ENCODE data around the gene CLASP1.
"Not testable (repeated sequence)": the region's sequence is repeated elsewhere in the genome, so short reads cannot be mapped to it uniquely, and the experiment has no call there.

Gene CLASP1

GRCh38 chr2:121386707-121387106 is 262.6 kb downstream of the CLASP1 start:
- H3K4me1 Mint-ChIP-seq (ENCODE audit: low read depth) = no peaks in the 10 kb centered on the region
- H3K9me3 Mint-ChIP-seq (ENCODE audit: low read depth) = no peaks in the 10 kb centered on the region
- no peaks in the 10 kb centered on the region for H3K27me3 Mint-ChIP-seq
- no peak overlapping the region for H3K4me3 Mint-ChIP-seq
- no peak overlapping the region for H3K27ac Mint-ChIP-seq
- H3K36me3 Mint-ChIP-seq = peaks cover 13% of the 10 kb centered on the region

GRCh38 chr2:121386102-121386501 is 263.2 kb downstream of the CLASP1 start:
- no peaks in the 10 kb centered on the region for H3K9me3 Mint-ChIP-seq (ENCODE audit: low read depth)
- no peaks in the 10 kb centered on the region for H3K27me3 Mint-ChIP-seq
- H3K4me3 Mint-ChIP-seq = no peak overlapping the region
- peaks cover 10% of the 10 kb centered on the region for H3K36me3 Mint-ChIP-seq
- no peak overlapping the region for H3K27ac Mint-ChIP-seq
- H3K4me1 Mint-ChIP-seq (ENCODE audit: low read depth) = no peaks in the 10 kb centered on the region

- H3K4me1 Mint-ChIP-seq (ENCODE audit: low read depth) = no peaks in the 10 kb centered on the region
- H3K27me3 Mint-ChIP-seq = no peaks in the 10 kb centered on the region
- peaks cover 14% of the 10 kb centered on the region for H3K36me3 Mint-ChIP-seq
- H3K27ac Mint-ChIP-seq = no peak overlapping the region
- H3K9me3 Mint-ChIP-seq (ENCODE audit: low read depth) = no peaks in the 10 kb centered on the region
- no peak overlapping the region for H3K4me3 Mint-ChIP-seq
Observed at GRCh38 chr2:121382744-121383143, 266.5 kb downstream of the CLASP1 start.

GRCh38 chr2:121377646-121378045 is 271.6 kb downstream of the CLASP1 start:
- peak overlapping the region; percentile 28 for H3K27ac Mint-ChIP-seq
- no peaks in the 10 kb centered on the region for H3K9me3 Mint-ChIP-seq (ENCODE audit: low read depth)
- no peaks in the 10 kb centered on the region for H3K4me1 Mint-ChIP-seq (ENCODE audit: low read depth)
- H3K4me3 Mint-ChIP-seq = no peak overlapping the region
- H3K27me3 Mint-ChIP-seq = no peaks in the 10 kb centered on the region
- peaks cover 24% of the 10 kb centered on the region for H3K36me3 Mint-ChIP-seq

GRCh38 chr2:121376535-121377250 is 272.6 kb downstream of the CLASP1 start:
- Mint-ChIP-seq H3K36me3 (peaks cover 20% of the 10 kb centered on the region), H3K9me3 (ENCODE audit: low read depth) (no peaks in the 10 kb centered on the region), H3K27ac (no peak overlapping the region), H3K27me3 (no peaks in the 10 kb centered on the region), H3K4me3 (no peak overlapping the region), H3K4me1 (ENCODE audit: low read depth) (no peaks in the 10 kb centered on the region)

GRCh38 chr2:121375621-121376159 is 273.6 kb downstream of the CLASP1 start:
- Mint-ChIP-seq H3K27ac (no peak overlapping the region), H3K4me1 (ENCODE audit: low read depth) (no peaks in the 10 kb centered on the region), H3K9me3 (ENCODE audit: low read depth) (no peaks in the 10 kb centered on the region), H3K27me3 (no peaks in the 10 kb centered on the region), H3K4me3 (no peak overlapping the region), H3K36me3 (peaks cover 20% of the 10 kb centered on the region)

GRCh38 chr2:121374412-121375075 is 274.7 kb downstream of the CLASP1 start:
- not testable (repeated sequence) for H3K4me1 Mint-ChIP-seq (ENCODE audit: low read depth); H3K27me3 Mint-ChIP-seq; H3K27ac Mint-ChIP-seq; H3K4me3 Mint-ChIP-seq; H3K9me3 Mint-ChIP-seq (ENCODE audit: low read depth)
- peaks cover 20% of the 10 kb centered on the region for H3K36me3 Mint-ChIP-seq

GRCh38 chr2:121372721-121373353 is 276.4 kb downstream of the CLASP1 start:
- Mint-ChIP-seq H3K4me3 (no peak overlapping the region), H3K27ac (no peak overlapping the region), H3K27me3 (no peaks in the 10 kb centered on the region), H3K9me3 (ENCODE audit: low read depth) (no peaks in the 10 kb centered on the region), H3K36me3 (peaks cover 16% of the 10 kb centered on the region), H3K4me1 (ENCODE audit: low read depth) (no peaks in the 10 kb centered on the region)

GRCh38 chr2:121372082-121372481 is 277.2 kb downstream of the CLASP1 start:
- Mint-ChIP-seq H3K27ac (no peak overlapping the region), H3K4me1 (ENCODE audit: low read depth) (no peaks in the 10 kb centered on the region), H3K9me3 (ENCODE audit: low read depth) (no peaks in the 10 kb centered on the region), H3K4me3 (no peak overlapping the region), H3K27me3 (no peaks in the 10 kb centered on the region), H3K36me3 (peaks cover 14% of the 10 kb centered on the region)

GRCh38 chr2:121368836-121369235 is 280.4 kb downstream of the CLASP1 start:
- Mint-ChIP-seq H3K9me3 (ENCODE audit: low read depth) (no peaks in the 10 kb centered on the region), H3K36me3 (peaks cover 7% of the 10 kb centered on the region), H3K27ac (no peak overlapping the region), H3K27me3 (no peaks in the 10 kb centered on the region), H3K4me1 (ENCODE audit: low read depth) (no peaks in the 10 kb centered on the region), H3K4me3 (no peak overlapping the region)

GRCh38 chr2:121368155-121368554 is 281.1 kb downstream of the CLASP1 start:
- Mint-ChIP-seq H3K36me3 (peaks cover 3% of the 10 kb centered on the region), H3K9me3 (ENCODE audit: low read depth) (no peaks in the 10 kb centered on the region), H3K4me3 (no peak overlapping the region), H3K4me1 (ENCODE audit: low read depth) (no peaks in the 10 kb centered on the region), H3K27me3 (no peaks in the 10 kb centered on the region), H3K27ac (no peak overlapping the region)

GRCh38 chr2:121367246-121367900 is 281.9 kb downstream of the CLASP1 start:
- no peak overlapping the region for H3K4me3 Mint-ChIP-seq
- no peaks in the 10 kb centered on the region for H3K4me1 Mint-ChIP-seq (ENCODE audit: low read depth)
- peaks cover 3% of the 10 kb centered on the region for H3K36me3 Mint-ChIP-seq
- no peaks in the 10 kb centered on the region for H3K9me3 Mint-ChIP-seq (ENCODE audit: low read depth)
- H3K27ac Mint-ChIP-seq = no peak overlapping the region
- no peaks in the 10 kb centered on the region for H3K27me3 Mint-ChIP-seq

- Mint-ChIP-seq H3K4me1 (ENCODE audit: low read depth) (no peaks in the 10 kb centered on the region), H3K9me3 (ENCODE audit: low read depth) (no peaks in the 10 kb centered on the region), H3K27ac (no peak overlapping the region), H3K4me3 (no peak overlapping the region), H3K27me3 (no peaks in the 10 kb centered on the region), H3K36me3 (peaks cover 5% of the 10 kb centered on the region)
Observed at GRCh38 chr2:121366040-121366439, 283.2 kb downstream of the CLASP1 start.

GRCh38 chr2:121365061-121365460 is 284.2 kb downstream of the CLASP1 start:
- no peaks in the 10 kb centered on the region for H3K27me3 Mint-ChIP-seq
- H3K4me1 Mint-ChIP-seq (ENCODE audit: low read depth) = no peaks in the 10 kb centered on the region

More at GRCh38 chr2:121365061-121365460, 284.2 kb downstream of the CLASP1 start:
- no peak overlapping the region for H3K4me3 Mint-ChIP-seq
- H3K9me3 Mint-ChIP-seq (ENCODE audit: low read depth) = no peaks in the 10 kb centered on the region
- peaks cover 5% of the 10 kb centered on the region for H3K36me3 Mint-ChIP-seq
- H3K27ac Mint-ChIP-seq = no peak overlapping the region
